ENCODE results near the gene HPDL.
"Not testable (repeated sequence)": the region's sequence is repeated elsewhere in the genome, so short reads cannot be mapped to it uniquely, and the experiment has no call there.

Gene HPDL

GRCh38 chr1:45326627-45327623 lies at the start of gene HPDL:
Gene HPDL (plus strand): TSS chr1:45326895. CDS start chr1:45327149, 254 bp downstream.
- DNase-seq, result peak; percentile 73

GRCh38 chr1:45282351-45282750 lies 44.3 kb upstream of the HPDL start:
- DNase-seq, result no peak

GRCh38 chr1:45284858-45285257 lies 41.8 kb upstream of the HPDL start:
- not testable (repeated sequence) for DNase-seq

GRCh38 chr1:45286521-45286920 lies 40.2 kb upstream of the HPDL start:
- not testable (repeated sequence) for DNase-seq

- DNase-seq, result not testable (repeated sequence)
These were observed 35.7 kb upstream of the HPDL start for GRCh38 chr1:45291002-45291401.

GRCh38 chr1:45291716-45292115 lies 35.0 kb upstream of the HPDL start:
- DNase-seq, result no peak

GRCh38 chr1:45297666-45298356 lies 28.9 kb upstream of the HPDL start:
- DNase-seq, result no peak

- no peak for DNase-seq
These were observed 27.4 kb upstream of the HPDL start for GRCh38 chr1:45299296-45299695.

GRCh38 chr1:45299981-45300668 lies 26.6 kb upstream of the HPDL start:
- peak; percentile 87 for DNase-seq

- no peak for DNase-seq
These were observed 26.1 kb upstream of the HPDL start for GRCh38 chr1:45300669-45300997.

GRCh38 chr1:45302505-45303150 lies 24.1 kb upstream of the HPDL start:
- DNase-seq, result no peak

GRCh38 chr1:45303520-45304310 lies 23.0 kb upstream of the HPDL start:
- DNase-seq, result peak; percentile 98

GRCh38 chr1:45304311-45305081 lies 22.2 kb upstream of the HPDL start:
- DNase-seq, result peak; percentile 31

- no peak for DNase-seq
These were observed 21.5 kb upstream of the HPDL start for GRCh38 chr1:45305231-45305630.

- DNase-seq, result no peak
These were observed 20.4 kb upstream of the HPDL start for GRCh38 chr1:45306319-45306718.

GRCh38 chr1:45306905-45307304 lies 19.8 kb upstream of the HPDL start:
- DNase-seq, result no peak

- DNase-seq, result no peak
These were observed 12.4 kb upstream of the HPDL start for GRCh38 chr1:45314266-45314665.

- DNase-seq, result no peak
These were observed 9.5 kb upstream of the HPDL start for GRCh38 chr1:45317166-45317565.

GRCh38 chr1:45319761-45320160 lies 6.9 kb upstream of the HPDL start:
- no peak for DNase-seq

GRCh38 chr1:45321444-45321843 lies 5.3 kb upstream of the HPDL start:
- no peak for DNase-seq

GRCh38 chr1:45322486-45323040 lies 4.1 kb upstream of the HPDL start:
- DNase-seq, result no peak
